Effector memory CD8-positive, alpha-beta T cell (primary cell): ENCODE data around the gene MAGEA9B.
"Not testable (repeated sequence)": the region's sequence is repeated elsewhere in the genome, so short reads cannot be mapped to it uniquely, and the experiment has no call there.

ENCODE experiments used
- ATAC-seq: fragments of 150-1000 bp; cut with Tn5 transposase; replicated peaks from 2 replicates; pipeline ENCODE4 v1.10.0; 2021; ENCODE audit warnings: mild to moderate bottlenecking, moderate library complexity
- DNase-seq, 3 experiments: peaks; one replicate each; pipeline ENCODE4 v3.0.0; 2021
- H3K27ac Mint-ChIP-seq, 2 donors: one replicate each; pipeline ENCODE4 v1.8.0; 2022; ENCODE audit warnings: mild to moderate bottlenecking in 2 of 2, mixed read lengths in 2 of 2, moderate library complexity in 2 of 2
- H3K27me3 Mint-ChIP-seq, 2 donors: one replicate each; pipeline ENCODE4 v1.8.0; 2022; ENCODE audit warnings: mixed read lengths in 2 of 2
- H3K36me3 Mint-ChIP-seq: one replicate; pipeline ENCODE4 v1.8.0; 2022; ENCODE audit warnings: mild to moderate bottlenecking, moderate library complexity, mixed read lengths; ENCODE audit not compliant: insufficient read depth
- H3K4me1 Mint-ChIP-seq, 2 donors: one replicate each; pipeline ENCODE4 v1.8.0; 2022; ENCODE audit warnings: low read depth in 2 of 2, mixed read lengths in 2 of 2
- H3K4me3 Mint-ChIP-seq, 2 donors: one replicate each; pipeline ENCODE4 v1.8.0; 2022; ENCODE audit warnings: mild to moderate bottlenecking in 2 of 2, mixed read lengths in 2 of 2, moderate library complexity in 2 of 2
- H3K9me3 Mint-ChIP-seq, 2 donors: one replicate each; pipeline ENCODE4 v1.8.0; 2022; ENCODE audit warnings: mixed read lengths in 2 of 2

MAGEA9B gene

GRCh38 chrX:149605248-149605885 lies 18.1 kb upstream of the MAGEA9B start:
- DNase-seq, H3K9me3 Mint-ChIP-seq, ATAC-seq, H3K4me3 Mint-ChIP-seq, H3K27me3 Mint-ChIP-seq: not testable (repeated sequence)
- peak overlapping the region in 1 of 2 donors; percentile 81 for H3K27ac Mint-ChIP-seq
- peaks cover 3 to 12% of the 10 kb centered on the region in 2 donors for H3K4me1 Mint-ChIP-seq
- H3K36me3 Mint-ChIP-seq, result peaks cover 12% of the 10 kb centered on the region

GRCh38 chrX:149598603-149599002 lies 11.3 kb upstream of the MAGEA9B start:
- not testable (repeated sequence) for H3K4me3 Mint-ChIP-seq, ATAC-seq, H3K27me3 Mint-ChIP-seq, H3K9me3 Mint-ChIP-seq, H3K27ac Mint-ChIP-seq, H3K36me3 Mint-ChIP-seq, H3K4me1 Mint-ChIP-seq, DNase-seq

DNA sequence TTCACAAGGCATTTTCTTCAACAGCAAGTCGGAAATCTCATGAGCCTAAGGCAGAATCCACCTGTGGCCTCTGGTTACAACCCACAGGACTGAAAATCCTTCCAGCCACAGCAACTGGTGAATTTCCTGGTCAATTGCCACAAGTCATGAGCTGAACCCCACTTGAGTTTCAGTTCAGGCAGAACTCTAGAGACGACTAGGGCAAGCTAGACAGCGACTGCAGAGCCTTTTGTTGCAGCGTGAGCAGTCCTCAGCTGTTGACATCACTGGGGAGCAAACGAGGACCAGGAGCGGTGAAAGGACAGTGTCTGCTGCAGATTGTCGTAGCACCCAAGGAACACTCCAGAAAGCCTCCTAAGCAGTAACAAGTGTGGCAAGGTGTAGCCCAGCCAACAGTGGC lies 8.7 kb upstream of the MAGEA9B start:
- H3K36me3 Mint-ChIP-seq, DNase-seq, H3K4me3 Mint-ChIP-seq, H3K4me1 Mint-ChIP-seq, ATAC-seq, H3K9me3 Mint-ChIP-seq, H3K27ac Mint-ChIP-seq, H3K27me3 Mint-ChIP-seq: not testable (repeated sequence)

DNA sequence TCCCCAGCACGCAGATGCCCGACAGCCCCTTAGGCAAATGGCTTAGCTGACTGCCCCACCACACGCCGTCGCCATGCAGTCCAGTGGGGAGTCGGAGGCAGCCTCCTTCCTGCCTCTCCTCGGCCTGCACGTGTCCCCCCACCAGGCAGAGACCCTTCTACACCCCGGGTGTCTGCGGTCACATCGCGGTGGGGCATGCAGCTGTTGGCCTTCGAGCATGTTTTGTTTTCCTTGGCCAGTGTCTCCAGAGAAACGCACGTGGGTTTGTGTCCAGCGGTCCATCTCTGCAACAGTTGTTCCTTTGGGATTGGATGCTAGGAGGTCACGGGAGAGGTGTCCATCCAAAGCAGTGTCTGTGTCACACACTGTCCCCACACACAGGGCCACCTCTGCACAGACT lies 8.0 kb upstream of the MAGEA9B start, which contains the start of gene HSFX2:
Gene HSFX2 (minus strand): TSS at position 101 of the 400 bp plus-strand sequence. CDS start 614 bp downstream, outside the sequence.
- not testable (repeated sequence) for H3K36me3 Mint-ChIP-seq, DNase-seq, H3K4me1 Mint-ChIP-seq, H3K9me3 Mint-ChIP-seq, H3K27ac Mint-ChIP-seq, ATAC-seq, H3K4me3 Mint-ChIP-seq, H3K27me3 Mint-ChIP-seq

DNA sequence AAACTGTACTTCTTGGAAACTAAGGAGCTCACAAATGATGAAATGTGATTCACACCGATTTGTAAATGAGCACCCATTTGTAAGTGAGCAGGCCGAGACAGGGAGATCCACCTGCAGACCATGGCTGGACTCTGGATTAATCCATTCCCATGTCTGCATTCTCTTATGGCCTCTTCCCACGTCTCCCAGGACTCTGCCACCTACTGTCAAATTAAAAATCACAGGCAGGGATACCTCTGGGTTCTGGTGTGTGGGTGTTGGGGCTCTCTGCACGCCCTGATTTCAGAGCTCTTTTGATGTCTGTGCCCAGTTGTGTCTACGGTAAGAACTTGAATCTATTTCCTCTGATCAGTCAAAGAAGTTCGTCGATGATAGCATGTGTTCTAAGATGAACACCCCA lies 3.7 kb upstream of the MAGEA9B start:
- H3K27ac Mint-ChIP-seq, H3K9me3 Mint-ChIP-seq, H3K27me3 Mint-ChIP-seq, ATAC-seq, H3K36me3 Mint-ChIP-seq, H3K4me3 Mint-ChIP-seq, H3K4me1 Mint-ChIP-seq, DNase-seq: not testable (repeated sequence)

DNA sequence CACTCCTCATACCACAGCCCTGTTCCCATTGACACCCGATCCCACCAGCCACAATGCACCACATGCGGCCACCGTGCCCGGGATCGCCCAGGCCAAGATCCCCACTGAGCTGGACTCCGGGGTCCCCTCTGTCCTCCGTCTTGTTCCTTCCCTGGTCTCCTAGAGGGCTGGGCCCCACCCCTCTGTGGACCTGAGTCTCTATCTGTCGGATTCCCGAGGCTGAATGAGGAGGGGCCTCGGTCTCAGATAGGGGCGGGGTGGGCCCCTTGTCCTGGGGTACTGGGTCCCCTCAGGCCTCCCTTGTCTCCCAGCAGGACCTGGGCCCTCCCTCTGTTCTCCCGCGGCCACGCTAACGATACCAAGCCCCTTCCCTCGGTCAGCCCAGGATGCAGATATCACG lies 1.6 kb downstream of the MAGEA9B start:
- H3K27ac Mint-ChIP-seq, DNase-seq, H3K4me1 Mint-ChIP-seq, H3K9me3 Mint-ChIP-seq, H3K27me3 Mint-ChIP-seq, H3K4me3 Mint-ChIP-seq, ATAC-seq, H3K36me3 Mint-ChIP-seq: not testable (repeated sequence)

DNA sequence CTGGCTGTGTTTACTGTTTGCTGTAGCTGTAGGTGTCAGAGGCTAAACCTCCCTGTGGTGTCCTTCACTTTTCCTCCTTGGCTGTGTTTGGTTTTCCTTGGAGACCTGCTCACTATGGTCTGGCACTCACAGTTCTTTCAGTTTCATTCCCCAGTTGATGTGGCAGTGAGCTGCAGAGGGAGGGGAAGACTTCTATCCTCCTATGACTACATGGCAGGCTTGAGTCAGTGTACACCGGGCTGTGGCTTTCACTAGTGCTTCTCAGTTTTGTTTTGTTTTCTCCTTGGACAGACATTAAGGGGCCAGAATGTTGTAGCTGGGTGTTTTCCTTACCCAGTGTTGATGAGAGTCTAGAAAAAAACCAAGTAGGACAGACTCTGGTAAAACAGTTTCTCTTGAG lies 13.8 kb downstream of the MAGEA9B start:
- ATAC-seq, result peak; percentile 58

DNA sequence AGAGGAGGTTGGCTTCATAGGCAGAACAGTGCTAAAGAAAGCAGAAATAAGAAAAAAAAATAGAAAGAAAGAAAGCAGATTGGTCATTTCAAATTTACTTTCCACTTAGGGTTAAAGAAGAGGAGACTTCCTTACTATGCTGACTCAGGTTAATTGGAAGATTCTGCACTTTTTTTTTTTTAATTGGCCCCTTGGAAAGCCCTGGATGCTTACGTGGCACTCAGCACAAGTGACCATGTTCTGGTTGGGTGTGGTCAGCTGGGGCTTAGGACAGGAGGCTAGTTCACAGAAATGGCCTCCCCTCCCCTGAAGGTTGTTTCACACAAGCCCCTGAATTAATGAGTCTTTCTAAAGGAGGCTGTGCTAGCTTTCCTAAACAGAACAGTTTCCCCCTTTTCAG lies 14.5 kb downstream of the MAGEA9B start:
- no peaks in the 10 kb centered on the region for H3K27me3 Mint-ChIP-seq

More for the DNA sequence above, 13.8 kb downstream of the MAGEA9B start:
- not testable (repeated sequence) for H3K4me1 Mint-ChIP-seq, DNase-seq, H3K36me3 Mint-ChIP-seq, H3K9me3 Mint-ChIP-seq, H3K27me3 Mint-ChIP-seq, H3K27ac Mint-ChIP-seq, H3K4me3 Mint-ChIP-seq

DNA sequence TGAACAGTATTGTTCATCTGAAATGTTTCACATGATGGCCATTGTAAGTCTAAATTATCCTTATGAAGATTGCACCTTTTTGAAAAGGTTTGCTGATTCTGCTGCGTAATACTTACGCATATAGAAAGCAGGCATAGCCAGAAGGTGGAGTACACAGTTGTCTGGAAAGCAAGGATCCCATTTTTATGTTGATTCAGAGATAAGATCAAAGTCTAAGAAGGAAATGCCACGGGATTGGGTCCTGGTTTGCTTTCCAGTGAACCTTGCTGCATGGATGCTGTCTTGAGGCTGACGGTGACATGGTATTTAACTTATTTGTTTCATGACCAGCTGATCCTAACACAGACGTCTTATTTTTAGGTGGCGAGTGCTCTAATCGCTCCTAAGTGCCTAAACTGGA lies 15.5 kb downstream of the MAGEA9B start:
- Mint-ChIP-seq H3K4me1 (no peaks in the 10 kb centered on the region), H3K36me3 (no peaks in the 10 kb centered on the region), H3K9me3 (no peaks in the 10 kb centered on the region), H3K27ac (no peak overlapping the region), H3K4me3 (no peak overlapping the region), H3K27me3 (no peaks in the 10 kb centered on the region)
- no peak for ATAC-seq
- no peak for DNase-seq

More for the DNA sequence above, 14.5 kb downstream of the MAGEA9B start:
- H3K36me3 Mint-ChIP-seq, result no peaks in the 10 kb centered on the region
- no peak for ATAC-seq
- H3K4me1 Mint-ChIP-seq, result no peaks in the 10 kb centered on the region
- no peaks in the 10 kb centered on the region for H3K9me3 Mint-ChIP-seq
- no peak for DNase-seq
- H3K27ac Mint-ChIP-seq, result no peak overlapping the region
- no peak overlapping the region for H3K4me3 Mint-ChIP-seq

DNA sequence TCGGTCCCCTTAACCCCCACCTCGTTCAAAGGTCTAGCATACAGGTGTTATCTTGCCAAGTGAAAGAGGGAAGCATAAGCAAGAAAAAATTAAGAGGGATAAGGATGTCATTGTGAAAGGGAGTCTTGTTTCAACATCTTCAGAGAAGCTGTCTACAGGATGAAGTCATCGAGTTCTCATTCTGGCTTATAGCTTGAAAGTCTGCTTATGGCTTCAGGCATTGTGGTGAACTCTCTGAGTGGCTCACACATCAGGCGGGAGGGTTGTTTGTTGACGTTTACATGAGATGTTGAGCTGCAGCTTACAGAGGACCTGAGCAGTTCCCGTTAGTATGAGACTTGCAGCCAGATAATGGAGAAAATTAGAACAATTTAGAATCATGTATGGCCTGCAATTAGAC lies 16.6 kb downstream of the MAGEA9B start:
- ATAC-seq (no peak), DNase-seq (no peak)
- Mint-ChIP-seq H3K9me3 (no peaks in the 10 kb centered on the region), H3K27me3 (no peaks in the 10 kb centered on the region), H3K27ac (no peak overlapping the region), H3K36me3 (no peaks in the 10 kb centered on the region), H3K4me3 (no peak overlapping the region), H3K4me1 (no peaks in the 10 kb centered on the region)

DNA sequence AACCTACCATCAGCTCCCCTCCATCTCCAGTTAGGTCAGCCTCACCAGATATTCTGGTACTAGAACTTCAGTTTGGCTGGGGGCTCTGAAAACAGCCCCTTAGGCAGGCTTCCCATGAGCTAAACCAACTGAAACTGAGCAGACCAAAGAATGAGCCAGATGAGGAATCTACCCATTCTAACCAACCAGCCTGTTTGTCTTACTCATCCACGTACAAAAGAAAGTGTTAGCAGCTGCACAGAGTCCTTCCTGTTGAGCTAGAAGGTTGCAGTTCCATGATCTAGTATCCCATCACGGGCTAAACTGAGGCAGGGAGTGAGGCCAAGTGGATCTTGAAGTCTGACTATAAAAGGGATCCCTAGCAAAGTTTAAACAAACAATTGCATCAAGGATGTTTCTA lies 17.5 kb downstream of the MAGEA9B start:
- Mint-ChIP-seq H3K4me1 (no peaks in the 10 kb centered on the region), H3K36me3 (no peaks in the 10 kb centered on the region), H3K27me3 (no peaks in the 10 kb centered on the region), H3K9me3 (no peaks in the 10 kb centered on the region), H3K27ac (no peak overlapping the region), H3K4me3 (no peak overlapping the region)
- ATAC-seq, result no peak
- DNase-seq, result no peak

GRCh38 chrX:149568701-149569296 lies 18.5 kb downstream of the MAGEA9B start:
- H3K9me3 Mint-ChIP-seq, result no peaks in the 10 kb centered on the region
- no peaks in the 10 kb centered on the region for H3K4me1 Mint-ChIP-seq
- no peaks in the 10 kb centered on the region for H3K36me3 Mint-ChIP-seq
- H3K4me3 Mint-ChIP-seq, result no peak overlapping the region
- ATAC-seq, result no peak
- H3K27me3 Mint-ChIP-seq, result no peaks in the 10 kb centered on the region
- no peak for DNase-seq
- H3K27ac Mint-ChIP-seq, result no peak overlapping the region

GRCh38 chrX:149567621-149568417 lies 19.4 kb downstream of the MAGEA9B start:
- Mint-ChIP-seq H3K36me3 (no peaks in the 10 kb centered on the region), H3K4me3 (no peak overlapping the region), H3K9me3 (no peaks in the 10 kb centered on the region), H3K27ac (no peak overlapping the region), H3K27me3 (no peaks in the 10 kb centered on the region), H3K4me1 (no peaks in the 10 kb centered on the region)
- DNase-seq, result no peak
- no peak for ATAC-seq

- H3K27me3 Mint-ChIP-seq, result no peaks in the 10 kb centered on the region
- H3K27ac Mint-ChIP-seq, result no peak overlapping the region
- no peaks in the 10 kb centered on the region for H3K36me3 Mint-ChIP-seq
- H3K4me1 Mint-ChIP-seq, result no peaks in the 10 kb centered on the region
- DNase-seq (no peak), ATAC-seq (no peak)
- no peaks in the 10 kb centered on the region for H3K9me3 Mint-ChIP-seq
- no peak overlapping the region for H3K4me3 Mint-ChIP-seq
These were observed 23.9 kb downstream of the MAGEA9B start for GRCh38 chrX:149563359-149563758.
